Parathyroid adenoma (tissue), 2 donors: ENCODE measurements around the gene GPSM3.

Experiments
- H2AFZ ChIP-seq: fragments of 300-600 bp; sonication (generic); one replicate; pipeline ENCODE4 v1.7.0; 2017; ENCODE audit warnings: antibody characterized with exemption, mild to moderate bottlenecking
- H3K27ac ChIP-seq: fragments of 300-600 bp; sonication (generic); one replicate; pipeline ENCODE4 v1.7.0; 2017
- H3K27me3 ChIP-seq: fragments of 300-600 bp; sonication (generic); one replicate; pipeline ENCODE4 v1.7.0; 2017; ENCODE audit warnings: low read length; ENCODE audit not compliant: control insufficient read depth, insufficient read depth
- H3K36me3 ChIP-seq: fragments of 300-600 bp; sonication (generic); one replicate; pipeline ENCODE4 v1.7.0; 2017; ENCODE audit warnings: low read length; ENCODE audit not compliant: control insufficient read depth, insufficient read depth
- H3K4me1 ChIP-seq: fragments of 300-600 bp; sonication (generic); one replicate; pipeline ENCODE4 v1.7.0; 2017; ENCODE audit warnings: control low read depth
- H3K4me2 ChIP-seq: fragments of 300-600 bp; sonication (generic); one replicate; pipeline ENCODE4 v1.7.0; 2017; ENCODE audit warnings: low read length
- H3K4me3 ChIP-seq: fragments of 300-600 bp; sonication (generic); one replicate; pipeline ENCODE4 v1.7.0; 2017; ENCODE audit warnings: low read depth, low read length
- H3K79me2 ChIP-seq: fragments of 300-600 bp; sonication (generic); one replicate; pipeline ENCODE4 v1.7.0; 2017; ENCODE audit warnings: control low read depth
- H3K9ac ChIP-seq: fragments of 300-600 bp; sonication (generic); one replicate; pipeline ENCODE4 v1.7.0; 2017; ENCODE audit warnings: mild to moderate bottlenecking
- H3K9me3 ChIP-seq: fragments of 300-600 bp; sonication (generic); one replicate; pipeline ENCODE4 v1.7.0; 2017; ENCODE audit warnings: low read length; ENCODE audit not compliant: control insufficient read depth
- TF ChIP-seq, protein P1 (sequence below): fragments of 300-600 bp; sonication (generic); IDR thresholded peaks from one replicate; pipeline ENCODE4 v1.7.0; 2017; ENCODE audit warnings: antibody characterized with exemption, mild to moderate bottlenecking
- donor health status: primary hyperparathyroidism.

Gene GPSM3

DNA sequence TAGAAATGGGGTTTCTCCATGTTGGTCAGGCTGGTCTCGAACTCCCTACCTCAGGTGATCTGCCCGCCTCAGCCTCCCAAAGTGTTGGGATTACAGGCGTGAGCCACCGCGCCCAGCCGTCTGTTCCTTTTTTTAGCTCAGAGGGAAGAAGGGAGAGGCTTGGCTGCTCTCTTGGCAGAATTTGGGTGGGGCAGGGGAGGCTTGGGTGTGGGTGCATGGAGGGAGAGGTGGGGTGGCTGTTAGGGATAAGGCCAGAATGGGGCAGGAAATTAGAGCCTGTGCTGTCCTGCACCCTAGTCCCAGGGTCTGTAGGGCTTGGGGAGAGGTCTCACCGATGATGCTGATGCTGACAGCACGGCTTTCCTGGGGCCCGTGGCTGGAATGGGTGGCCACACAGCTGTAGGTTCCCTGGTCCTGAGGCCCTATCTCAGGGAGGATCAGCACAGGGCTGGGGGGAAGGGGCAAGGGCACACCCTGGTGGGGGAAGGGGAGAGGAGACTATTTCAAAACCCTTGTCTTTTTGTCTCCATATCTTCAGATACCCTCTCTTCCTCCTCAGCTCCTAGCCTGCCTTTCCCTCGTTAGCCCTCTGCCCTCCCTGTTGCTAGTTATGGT is 10.4 kb downstream of the GPSM3 start:
- no peaks in the 10 kb centered on the region for H3K27me3 ChIP-seq
- no peak overlapping the region for H3K4me3 ChIP-seq
- no peaks in the 10 kb centered on the region for H3K9me3 ChIP-seq
- H3K27ac ChIP-seq: no peak overlapping the region
- H3K79me2 ChIP-seq: peaks cover 3% of the 10 kb centered on the region
- peaks cover 1% of the 10 kb centered on the region for H3K4me1 ChIP-seq
- H3K9ac ChIP-seq: no peak overlapping the region
- no peak overlapping the region for H2AFZ ChIP-seq
- TF ChIP-seq, protein P1, sequence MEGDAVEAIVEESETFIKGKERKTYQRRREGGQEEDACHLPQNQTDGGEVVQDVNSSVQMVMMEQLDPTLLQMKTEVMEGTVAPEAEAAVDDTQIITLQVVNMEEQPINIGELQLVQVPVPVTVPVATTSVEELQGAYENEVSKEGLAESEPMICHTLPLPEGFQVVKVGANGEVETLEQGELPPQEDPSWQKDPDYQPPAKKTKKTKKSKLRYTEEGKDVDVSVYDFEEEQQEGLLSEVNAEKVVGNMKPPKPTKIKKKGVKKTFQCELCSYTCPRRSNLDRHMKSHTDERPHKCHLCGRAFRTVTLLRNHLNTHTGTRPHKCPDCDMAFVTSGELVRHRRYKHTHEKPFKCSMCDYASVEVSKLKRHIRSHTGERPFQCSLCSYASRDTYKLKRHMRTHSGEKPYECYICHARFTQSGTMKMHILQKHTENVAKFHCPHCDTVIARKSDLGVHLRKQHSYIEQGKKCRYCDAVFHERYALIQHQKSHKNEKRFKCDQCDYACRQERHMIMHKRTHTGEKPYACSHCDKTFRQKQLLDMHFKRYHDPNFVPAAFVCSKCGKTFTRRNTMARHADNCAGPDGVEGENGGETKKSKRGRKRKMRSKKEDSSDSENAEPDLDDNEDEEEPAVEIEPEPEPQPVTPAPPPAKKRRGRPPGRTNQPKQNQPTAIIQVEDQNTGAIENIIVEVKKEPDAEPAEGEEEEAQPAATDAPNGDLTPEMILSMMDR: no peak
- H3K36me3 ChIP-seq: no peaks in the 10 kb centered on the region
- H3K4me2 ChIP-seq: no peak overlapping the region

DNA sequence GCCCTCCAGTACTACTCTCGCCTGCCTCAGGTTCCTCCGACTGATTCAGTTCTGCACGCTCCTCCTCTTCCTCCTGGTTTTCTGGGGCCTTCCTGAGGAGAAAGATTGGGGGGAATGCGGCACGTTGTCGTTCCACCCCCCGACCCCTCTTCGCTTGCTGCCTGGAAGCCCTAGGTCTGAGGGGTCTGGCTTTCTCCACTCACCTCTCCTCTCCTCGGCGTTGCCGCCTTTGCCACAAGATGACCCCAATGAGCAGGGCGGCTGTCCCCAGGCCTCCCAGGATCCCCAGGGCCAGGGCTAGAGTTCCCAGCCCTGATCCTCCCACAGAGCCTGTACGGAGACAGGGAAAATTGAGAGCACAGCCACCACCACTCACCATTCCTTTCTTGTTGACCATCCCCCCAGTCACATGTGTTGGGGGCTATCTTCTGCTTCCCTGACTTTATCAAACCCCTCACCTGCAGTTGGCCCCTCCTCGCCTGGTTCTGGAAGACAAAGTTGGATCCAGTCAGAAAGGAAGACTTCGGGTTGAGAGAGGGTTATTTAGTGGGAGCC is 11.2 kb downstream of the GPSM3 start:
- Histone ChIP-seq H3K36me3 (no peaks in the 10 kb centered on the region), H2AFZ (no peak overlapping the region), H3K9me3 (no peaks in the 10 kb centered on the region), H3K9ac (no peak overlapping the region), H3K27ac (no peak overlapping the region), H3K4me3 (no peak overlapping the region), H3K27me3 (no peaks in the 10 kb centered on the region), H3K79me2 (peaks cover 3% of the 10 kb centered on the region), H3K4me1 (peaks cover 9% of the 10 kb centered on the region), H3K4me2 (no peak overlapping the region)
- TF ChIP-seq, protein P1: no peak

DNA sequence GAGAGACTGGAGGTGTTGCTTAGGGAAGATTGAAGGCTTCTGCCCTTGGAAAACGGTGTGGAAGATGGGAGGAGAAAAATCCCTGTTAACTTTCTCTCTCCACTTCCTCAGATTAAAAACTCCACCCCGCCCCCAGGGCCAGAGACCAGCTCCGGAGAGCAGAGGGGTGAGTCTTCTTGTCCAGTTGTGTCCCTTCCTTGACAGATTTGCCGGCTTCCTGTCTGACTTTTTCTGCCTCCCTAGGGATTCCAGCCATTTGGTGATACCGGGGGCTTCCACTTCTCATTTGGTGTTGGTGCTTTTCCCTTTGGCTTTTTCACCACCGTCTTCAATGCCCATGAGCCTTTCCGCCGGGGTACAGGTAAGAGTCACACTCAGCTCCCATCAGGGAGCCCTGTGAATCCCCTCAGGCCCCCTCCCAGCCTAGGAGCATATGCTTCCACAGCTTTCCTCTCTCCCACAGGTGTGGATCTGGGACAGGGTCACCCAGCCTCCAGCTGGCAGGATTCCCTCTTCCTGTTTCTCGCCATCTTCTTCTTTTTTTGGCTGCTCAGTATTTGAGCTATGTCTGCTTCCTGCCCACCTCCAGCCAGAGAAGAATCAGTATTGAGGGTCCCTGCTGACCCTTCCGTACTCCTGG is 12.6 kb downstream of the GPSM3 start:
- H3K4me1 ChIP-seq: peaks cover 9% of the 10 kb centered on the region
- no peaks in the 10 kb centered on the region for H3K36me3 ChIP-seq
- peaks cover 9% of the 10 kb centered on the region for H3K79me2 ChIP-seq
- H3K9ac ChIP-seq: no peak overlapping the region
- TF ChIP-seq, protein P1: no peak
- H3K27me3 ChIP-seq: no peaks in the 10 kb centered on the region
- no peak overlapping the region for H3K4me3 ChIP-seq
- no peaks in the 10 kb centered on the region for H3K9me3 ChIP-seq
- H3K4me2 ChIP-seq: no peak overlapping the region
- H3K27ac ChIP-seq: no peak overlapping the region
- no peak overlapping the region for H2AFZ ChIP-seq

DNA sequence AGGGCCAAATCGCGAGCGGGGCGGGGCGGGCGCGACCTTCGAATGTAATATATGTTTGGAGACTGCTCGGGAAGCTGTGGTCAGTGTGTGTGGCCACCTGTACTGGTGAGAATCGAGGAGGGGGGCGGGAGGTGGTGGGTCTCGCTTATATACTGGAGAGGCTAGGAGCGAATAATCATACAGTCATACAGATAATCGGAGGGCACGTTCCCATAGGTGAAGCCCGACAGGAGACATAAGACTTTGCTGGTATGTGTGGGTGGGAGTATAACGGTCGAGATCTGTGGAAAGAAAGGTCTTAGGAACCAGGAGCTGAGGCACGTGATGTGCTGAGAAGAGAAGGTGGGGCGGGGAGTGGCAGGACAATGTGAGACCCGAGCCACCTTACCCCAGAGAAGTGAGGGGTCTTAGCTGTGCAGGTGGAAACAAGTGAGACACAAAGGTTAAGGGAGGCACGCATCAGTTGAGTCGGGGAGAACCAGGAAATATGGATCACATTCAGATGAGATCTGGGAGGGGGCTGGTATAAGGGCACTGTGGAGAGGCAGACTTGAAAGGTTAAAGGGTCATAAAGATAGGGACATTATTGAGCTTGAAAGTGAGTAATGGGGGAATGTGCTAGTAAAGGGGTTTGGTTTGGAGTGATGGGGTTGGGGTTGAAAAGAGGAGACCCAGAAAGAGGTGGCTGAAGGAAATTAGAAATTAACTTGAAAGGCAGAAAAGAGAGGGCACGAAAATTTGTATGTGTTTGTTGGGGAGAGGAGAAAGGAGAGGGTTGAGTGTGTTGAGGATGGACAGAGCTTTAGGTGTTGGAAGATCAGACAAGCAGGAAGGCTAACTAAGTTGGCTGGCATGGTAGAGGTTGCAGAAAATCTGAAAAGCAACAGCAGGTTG is 13.6 kb downstream of the GPSM3 start:
- peaks cover 9% of the 10 kb centered on the region for H3K4me1 ChIP-seq
- peak overlapping the region; percentile 91 for H3K4me2 ChIP-seq
- peak overlapping the region; percentile 47 for H3K9ac ChIP-seq
- no peaks in the 10 kb centered on the region for H3K9me3 ChIP-seq
- H3K27me3 ChIP-seq: no peaks in the 10 kb centered on the region
- TF ChIP-seq, protein P1: no peak
- no peaks in the 10 kb centered on the region for H3K36me3 ChIP-seq
- peaks cover 9% of the 10 kb centered on the region for H3K79me2 ChIP-seq
- H3K27ac ChIP-seq: peak overlapping the region; percentile 98
- peak overlapping the region; percentile 89 for H2AFZ ChIP-seq
- H3K4me3 ChIP-seq: peak overlapping the region; percentile 89
